Measurements from ENCODE around the gene CLCA2.

The CLCA2 gene

GRCh38 chr1:86429835-86430234 is 5.9 kb downstream of the CLCA2 start:
- peak; percentile 95 for DNase-seq

- DNase-seq: peak; percentile 9
Observed at GRCh38 chr1:86430376-86430775, 6.4 kb downstream of the CLCA2 start.

GRCh38 chr1:86434059-86434458 is 10.1 kb downstream of the CLCA2 start:
- DNase-seq: no peak

- DNase-seq: no peak
Observed at GRCh38 chr1:86435327-86435726, 11.4 kb downstream of the CLCA2 start.

GRCh38 chr1:86436041-86436440 is 12.1 kb downstream of the CLCA2 start:
- DNase-seq: no peak

- no peak for DNase-seq
Observed at GRCh38 chr1:86441581-86441980, 17.6 kb downstream of the CLCA2 start.

GRCh38 chr1:86441997-86442396 is 18.0 kb downstream of the CLCA2 start:
- DNase-seq: no peak

- no peak for DNase-seq
Observed at GRCh38 chr1:86445919-86446318, 21.9 kb downstream of the CLCA2 start.

- no peak for DNase-seq
Observed at GRCh38 chr1:86447198-86447790, 23.3 kb downstream of the CLCA2 start.

GRCh38 chr1:86448670-86449069 is 24.7 kb downstream of the CLCA2 start:
- no peak for DNase-seq

GRCh38 chr1:86449103-86449502 is 25.1 kb downstream of the CLCA2 start:
- no peak for DNase-seq

GRCh38 chr1:86450847-86451246 is 26.9 kb downstream of the CLCA2 start:
- DNase-seq: no peak

- no peak for DNase-seq
Observed at GRCh38 chr1:86453664-86454063, 29.7 kb downstream of the CLCA2 start.

GRCh38 chr1:86455073-86455472 is 31.1 kb downstream of the CLCA2 start:
- DNase-seq: no peak

GRCh38 chr1:86460998-86461397 is 37.0 kb downstream of the CLCA2 start:
- no peak for DNase-seq

GRCh38 chr1:86461482-86461881 is 37.5 kb downstream of the CLCA2 start:
- DNase-seq: no peak

GRCh38 chr1:86464819-86465218 is 40.8 kb downstream of the CLCA2 start:
- DNase-seq: no peak

GRCh38 chr1:86466109-86466844 is 42.3 kb downstream of the CLCA2 start:
- DNase-seq: no peak

GRCh38 chr1:86466986-86467385 is 43.0 kb downstream of the CLCA2 start:
- DNase-seq: peak; percentile 31

GRCh38 chr1:86468501-86468977 is 44.6 kb downstream of the CLCA2 start, which contains the start of gene CLCA1:
Gene CLCA1, plus strand, starts transcription at chr1:86468927. Its CDS starts 45 bp downstream, at chr1:86468972.
- no peak for DNase-seq

- no peak for DNase-seq
Observed at GRCh38 chr1:86470859-86471258, 46.9 kb downstream of the CLCA2 start.

GRCh38 chr1:86471291-86471690 is 47.3 kb downstream of the CLCA2 start:
- DNase-seq: peak; percentile 28

GRCh38 chr1:86472152-86472551 is 48.2 kb downstream of the CLCA2 start:
- no peak for DNase-seq

- DNase-seq: no peak
Observed at GRCh38 chr1:86472767-86473166, 48.8 kb downstream of the CLCA2 start.

GRCh38 chr1:86477256-86477655 is 53.3 kb downstream of the CLCA2 start:
- no peak for DNase-seq
